A549 (cell line): ENCODE measurements around the gene TUBGCP5. TPM values are rescaled to one million over a fixed set of nuclear protein-coding genes. Genes with fewer than 3 reads are reported as not detected.

Source experiments
- ATAC-seq, 2 experiments: fragments of 200-7000 bp in 1 of 2; fragments of >200 bp in 1 of 2; cut with Nextera tagmentation in 1 of 2; cut with Tn5 transposase in 1 of 2; 3 replicates each; pipeline versions ENCODE4 v1.8.0 to v1.9.1; 2018 to 2020; ENCODE audit warnings: mild to moderate bottlenecking in 1 of 2, moderate library complexity in 1 of 2
- CTCF ChIA-PET: fragments of 300-600 bp; sonication (Branson Sonifier 250); formaldehyde crosslinking; extraction: SDS; loops from one replicate; lab custom pipeline; 2021; ENCODE audit warnings: antibody characterized with exemption, inconsistent platforms; lab: Yijun Ruan, JAX
- POLR2A ChIA-PET: fragments of 350-600 bp; formaldehyde crosslinking; extraction: SDS; loops from one replicate; lab custom pipeline; 2021; ENCODE audit warnings: antibody characterized with exemption, inconsistent platforms; lab: Yijun Ruan, JAX
- DNase-seq, 2 experiments: peaks; one replicate each; pipeline versions ENCODE4 v3.0.0 to v3.0.0-alpha.2; 2011 to 2016; ENCODE audit warnings: low read depth in 1 of 2, low spot score in 1 of 2
- FAIRE-seq: peaks from 2 replicates; lab custom pipeline; 2011; peaks lifted over from hg19 to GRCh38; lab: Jason Lieb, UNC
- H3K27ac ChIP-seq, 2 experiments: fragments of >200 bp; sonication (Bioruptor Twin); formaldehyde crosslinking; 3 replicates each; pipeline ENCODE4 v1.5.1; 2016 to 2017
- H3K4me1 ChIP-seq: fragments of >200 bp; sonication (Bioruptor Twin); formaldehyde crosslinking; 3 replicates; pipeline ENCODE4 v1.6.1; 2016
- H3K4me2 ChIP-seq: fragments of >200 bp; sonication (Bioruptor Twin); formaldehyde crosslinking; 3 replicates; pipeline ENCODE4 v1.6.1; 2016
- H3K4me3 ChIP-seq: fragments of >200 bp; sonication (Bioruptor Twin); formaldehyde crosslinking; 3 replicates; pipeline ENCODE4 v1.5.1; 2016
- H3K9me3 ChIP-seq: fragments of >200 bp; sonication (Bioruptor Twin); formaldehyde crosslinking; 3 replicates; pipeline ENCODE4 v1.6.1; 2016
- CBX8 ChIP-seq: fragments of 200-600 bp; sonication (generic); IDR thresholded peaks from 2 replicates; pipeline ENCODE4 v1.6.1; 2016
- CHD2 ChIP-seq: fragments of 150-350 bp; IDR thresholded peaks from 2 replicates; pipeline ENCODE4 v1.6.1; 2014; ENCODE audit warnings: low read length; ENCODE audit not compliant: partially characterized antibody
- CTCF ChIP-seq: fragments of >200 bp; sonication (Bioruptor Twin); formaldehyde crosslinking; IDR thresholded peaks from 3 replicates; pipeline ENCODE4 v1.5.1; 2016
- EHMT2 ChIP-seq: fragments of 200-600 bp; sonication (generic); IDR thresholded peaks from 2 replicates; pipeline ENCODE4 v1.6.1; 2016; ENCODE audit warnings: antibody characterized with exemption, low read depth, mild to moderate bottlenecking, moderate library complexity
- EP300 ChIP-seq, 2 experiments: fragments of >200 bp; sonication (Bioruptor Twin); formaldehyde crosslinking; IDR thresholded peaks; 2 replicates in 1 of 2; 3 replicates in 1 of 2; pipeline ENCODE4 v1.6.1; 2016 to 2017
- ESRRA ChIP-seq: fragments of 150-350 bp; IDR thresholded peaks from 2 replicates; pipeline ENCODE4 v1.6.1; 2014; ENCODE audit warnings: mild to moderate bottlenecking, low read length, borderline replicate concordance
- FOSB ChIP-seq: fragments of 250-450 bp; sonication (Bioruptor Pico); IDR thresholded peaks from 2 replicates; pipeline ENCODE4 v1.5.0; 2020; ENCODE audit warnings: mild to moderate bottlenecking, moderate library complexity
- FOSL2 ChIP-seq, 2 experiments: fragments of 450-650 bp in 1 of 2; fragments of >200 bp in 1 of 2; sonication (Bioruptor Twin) in 1 of 2; formaldehyde crosslinking; IDR thresholded peaks; 2 replicates each; pipeline versions ENCODE4 v1.5.0 to v1.6.1; 2016 to 2020; ENCODE audit warnings: mild to moderate bottlenecking in 1 of 2, moderate library complexity in 1 of 2
- GATA3 ChIP-seq: IDR thresholded peaks from 2 replicates; pipeline ENCODE4 v1.6.1; 2012; ENCODE audit warnings: borderline replicate concordance
- HDAC2 ChIP-seq: fragments of 200-600 bp; sonication (generic); IDR thresholded peaks from 2 replicates; pipeline ENCODE4 v1.6.1; 2016
- HES2 ChIP-seq: fragments of >200 bp; sonication (Bioruptor Twin); formaldehyde crosslinking; IDR thresholded peaks from 2 replicates; pipeline ENCODE4 v1.6.1; 2016
- HEYL ChIP-seq: fragments of 250-450 bp; sonication (Bioruptor Pico); IDR thresholded peaks from 2 replicates; pipeline ENCODE4 v1.8.0; 2021; ENCODE audit warnings: mild to moderate bottlenecking, moderate library complexity
- HMGXB4 ChIP-seq: fragments of 250-450 bp; sonication (Bioruptor Pico); IDR thresholded peaks from 2 replicates; pipeline ENCODE4 v1.5.0; 2021; ENCODE audit warnings: mild to moderate bottlenecking, moderate library complexity, borderline replicate concordance
- HOXB13 ChIP-seq: fragments of 250-450 bp; sonication (Bioruptor Pico); IDR thresholded peaks from 2 replicates; pipeline ENCODE4 v1.5.0; 2020; ENCODE audit warnings: low read depth, mild to moderate bottlenecking, moderate library complexity
- HOXB5 ChIP-seq: fragments of 250-450 bp; sonication (Bioruptor Pico); IDR thresholded peaks from 2 replicates; pipeline ENCODE4 v1.5.0; 2020; ENCODE audit warnings: mild to moderate bottlenecking, moderate library complexity
- KDM5A ChIP-seq: fragments of 200-600 bp; sonication (generic); IDR thresholded peaks from 2 replicates; pipeline ENCODE4 v1.6.1; 2016; ENCODE audit warnings: antibody characterized with exemption, mild to moderate bottlenecking
- MAFK ChIP-seq: fragments of 450-650 bp; IDR thresholded peaks from 2 replicates; pipeline ENCODE4 v1.6.1; 2014; ENCODE audit not compliant: partially characterized antibody
- NPAS2 ChIP-seq: fragments of 250-450 bp; sonication (Bioruptor Pico); IDR thresholded peaks from 2 replicates; pipeline ENCODE4 v1.8.0; 2022; ENCODE audit warnings: mild to moderate bottlenecking, moderate library complexity, borderline replicate concordance
- RARB ChIP-seq: fragments of 250-450 bp; sonication (Bioruptor Pico); IDR thresholded peaks from 2 replicates; pipeline ENCODE4 v1.8.0; 2021; ENCODE audit warnings: mild to moderate bottlenecking, moderate library complexity
- RCOR1 ChIP-seq: fragments of 150-350 bp; IDR thresholded peaks from 2 replicates; pipeline ENCODE4 v1.6.1; 2014; ENCODE audit warnings: antibody characterized with exemption, low read length, low read depth
- RNF2 ChIP-seq: fragments of 200-600 bp; sonication (generic); IDR thresholded peaks from 2 replicates; pipeline ENCODE4 v1.6.1; 2016; ENCODE audit warnings: low read depth, mild to moderate bottlenecking, antibody characterized with exemption, moderate library complexity, borderline replicate concordance
- SMC3 ChIP-seq: fragments of >200 bp; sonication (Bioruptor Twin); formaldehyde crosslinking; IDR thresholded peaks from 3 replicates; pipeline ENCODE4 v1.6.1; 2018; ENCODE audit warnings: inconsistent platforms
- SREBF2 ChIP-seq: fragments of 450-650 bp; IDR thresholded peaks from 2 replicates; pipeline ENCODE4 v1.6.1; 2014; ENCODE audit warnings: mild to moderate bottlenecking, moderate library complexity
- TP53 ChIP-seq: fragments of 250-450 bp; sonication (Bioruptor Pico); IDR thresholded peaks from 2 replicates; pipeline ENCODE4 v1.5.0; 2021; ENCODE audit warnings: mild to moderate bottlenecking, moderate library complexity
- WGBS: methylation state at CpG from one replicate; pipeline ENCODE4 v1.1.6; 2017; ENCODE audit errors: missing lambda C conversion rate; 5-methylcytosine and 5-hydroxymethylcytosine counted together
- polyA plus RNA-seq, 4 experiments: library from polyadenylated mRNA; depleted of rRNA in 3 of 4; stranded (reverse); fragments of >200 nt; fragmentation: RNase III in 1 of 4; extraction: RNeasy Plus Mini Kit Qiagen cat#74134 plus additional on column Dnase treatment in 1 of 4; gene quantifications; 2 replicates in 3 of 4; 3 replicates in 1 of 4; pipeline ENCODE4 v1.2.3, GENCODE V29; 2011 to 2017
- TF ChIP-seq, protein P1 (sequence below): fragments of >200 bp; sonication (Bioruptor Twin); formaldehyde crosslinking; IDR thresholded peaks from 3 replicates; pipeline ENCODE4 v1.6.1; 2016
- TF ChIP-seq, protein P2 (sequence below): fragments of 150-350 bp; IDR thresholded peaks from 2 replicates; pipeline ENCODE4 v1.6.1; 2014; ENCODE audit warnings: low read depth, mild to moderate bottlenecking, low read length
- TF ChIP-seq, protein P3 (sequence below): IDR thresholded peaks from 2 replicates; pipeline ENCODE4 v1.6.1; 2012

Gene TUBGCP5
- polyA plus RNA-seq, 2 of the 4 experiments (the other 2 are of a cell fraction) = 26.3 to 41.0 TPM

DNA sequence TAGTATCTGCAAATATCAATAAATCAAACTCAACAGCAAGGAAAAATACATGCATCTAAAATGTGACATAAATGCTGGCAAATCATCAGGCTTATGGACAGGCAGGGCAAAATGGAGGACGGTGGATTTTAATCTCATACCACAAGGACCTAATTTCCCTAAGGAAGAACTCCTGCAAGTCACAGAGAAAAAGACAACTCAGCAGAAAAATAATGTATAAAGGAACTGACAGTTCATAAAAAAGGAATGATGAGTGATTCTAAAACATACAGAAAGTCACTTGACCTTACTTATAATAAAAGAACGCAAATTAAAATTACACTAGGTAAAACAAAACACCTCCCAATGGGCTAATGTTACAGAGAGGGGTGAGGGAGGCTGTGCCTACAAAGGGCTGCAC lies 17.2 kb downstream of the TUBGCP5 start:
- Histone ChIP-seq H3K4me1 (no peaks in the 10 kb centered on the region), H3K4me3 (no peak overlapping the region), H3K27ac (no peak overlapping the region), H3K9me3 (no peaks in the 10 kb centered on the region), H3K4me2 (no peak overlapping the region)
- WGBS = 88% methylated on average over 2 of the region's 2 CpGs
- FAIRE-seq (no peak), DNase-seq (no peak), ATAC-seq (no peak)
- peak; percentile 84 for TF ChIP-seq MAFK
- TF ChIP-seq RARB (CRISPR knock-in tag) = no peak
- ChIA-PET CTCF (interaction anchor here (0.7 to 4.7 kb wide), 3 partner anchors 14 to 81 kb away, joined by 3 to 35 read pairs (median 5); no protein-coding TSS in a partner anchor), POLR2A (interaction anchor here (2.1 kb wide), 1 partner anchor 17 kb away, joined by 16 read pairs; the partner anchor contains the start of gene TUBGCP5)

- no peak for FAIRE-seq
- H3K9me3 ChIP-seq = no peaks in the 10 kb centered on the region
- H3K4me2 ChIP-seq = no peak overlapping the region
- no peak overlapping the region for H3K4me3 ChIP-seq
- TF ChIP-seq NPAS2 (no peak), KDM5A (no peak), FOSL2 (IDR thresholded peaks at IDR 0.05) (no peak), FOSL2 (CRISPR knock-in tag; IDR thresholded peaks at IDR 0.05) (no peak), HOXB13 (no peak), CHD2 (no peak), HDAC2 (no peak), GATA3 (no peak), HOXB5 (CRISPR knock-in tag) (no peak), FOSB (CRISPR knock-in tag) (no peak), EP300 (IDR thresholded peaks at IDR 0.05) (no peak), SREBF2 (no peak), HEYL (no peak), CBX8 (no peak), RCOR1 (no peak), HES2 (no peak), HMGXB4 (CRISPR knock-in tag) (no peak), RNF2 (no peak)
- TF ChIP-seq, protein P1, sequence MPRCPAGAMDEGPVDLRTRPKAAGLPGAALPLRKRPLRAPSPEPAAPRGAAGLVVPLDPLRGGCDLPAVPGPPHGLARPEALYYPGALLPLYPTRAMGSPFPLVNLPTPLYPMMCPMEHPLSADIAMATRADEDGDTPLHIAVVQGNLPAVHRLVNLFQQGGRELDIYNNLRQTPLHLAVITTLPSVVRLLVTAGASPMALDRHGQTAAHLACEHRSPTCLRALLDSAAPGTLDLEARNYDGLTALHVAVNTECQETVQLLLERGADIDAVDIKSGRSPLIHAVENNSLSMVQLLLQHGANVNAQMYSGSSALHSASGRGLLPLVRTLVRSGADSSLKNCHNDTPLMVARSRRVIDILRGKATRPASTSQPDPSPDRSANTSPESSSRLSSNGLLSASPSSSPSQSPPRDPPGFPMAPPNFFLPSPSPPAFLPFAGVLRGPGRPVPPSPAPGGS = no peak
- POLR2A ChIA-PET = no interaction called here
- peak in 1 of 2 experiments; percentile 32; a peak in 2 of 6 replicates for ATAC-seq
- no peak for DNase-seq
- H3K27ac ChIP-seq = no peak overlapping the region
- CTCF ChIA-PET = interaction anchor here (0.6 to 1.8 kb wide), 3 partner anchors 8 to 21 kb away, joined by 3 to 4 read pairs (median 4); no protein-coding TSS in a partner anchor
- WGBS = 84% methylated on average over 3 of the region's 3 CpGs
- H3K4me1 ChIP-seq = no peaks in the 10 kb centered on the region
Observed at GRCh38 chr15:23014394-23015000, 24.9 kb downstream of the TUBGCP5 start.

DNA sequence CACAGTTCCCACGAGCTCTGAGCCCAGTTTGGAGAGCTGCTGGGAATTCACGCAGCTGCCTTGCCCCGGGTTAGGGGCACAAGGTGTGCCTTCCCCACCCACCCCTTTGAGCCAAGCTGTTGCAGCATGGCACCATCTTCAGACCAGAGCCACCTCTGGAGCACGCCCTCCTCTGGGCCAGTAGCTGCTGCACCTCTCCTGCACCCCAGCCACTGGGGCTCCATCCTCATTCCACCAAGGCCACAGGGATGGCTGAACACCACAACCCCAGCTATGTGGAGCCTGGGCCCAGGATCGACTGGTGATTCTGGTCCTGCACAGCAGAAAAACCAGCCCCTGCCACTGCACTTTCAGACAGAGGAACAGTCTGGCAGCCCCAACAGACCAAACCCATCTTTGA lies 25.7 kb downstream of the TUBGCP5 start:
- ChIA-PET CTCF (interaction anchor here (1.5 to 1.8 kb wide), 2 partner anchors 9 to 22 kb away, joined by 3 to 4 read pairs; no protein-coding TSS in a partner anchor), POLR2A (no interaction called here)
- H3K4me2 ChIP-seq = no peak overlapping the region
- no peaks in the 10 kb centered on the region for H3K9me3 ChIP-seq
- no peak for FAIRE-seq
- peak; percentile 41 to 59; a peak in 4 of 6 replicates for ATAC-seq
- H3K4me1 ChIP-seq = no peaks in the 10 kb centered on the region
- WGBS = 91% methylated on average over 5 of the region's 5 CpGs
- no peak overlapping the region for H3K27ac ChIP-seq
- DNase-seq = no peak
- H3K4me3 ChIP-seq = no peak overlapping the region
- TF ChIP-seq, protein P2, sequence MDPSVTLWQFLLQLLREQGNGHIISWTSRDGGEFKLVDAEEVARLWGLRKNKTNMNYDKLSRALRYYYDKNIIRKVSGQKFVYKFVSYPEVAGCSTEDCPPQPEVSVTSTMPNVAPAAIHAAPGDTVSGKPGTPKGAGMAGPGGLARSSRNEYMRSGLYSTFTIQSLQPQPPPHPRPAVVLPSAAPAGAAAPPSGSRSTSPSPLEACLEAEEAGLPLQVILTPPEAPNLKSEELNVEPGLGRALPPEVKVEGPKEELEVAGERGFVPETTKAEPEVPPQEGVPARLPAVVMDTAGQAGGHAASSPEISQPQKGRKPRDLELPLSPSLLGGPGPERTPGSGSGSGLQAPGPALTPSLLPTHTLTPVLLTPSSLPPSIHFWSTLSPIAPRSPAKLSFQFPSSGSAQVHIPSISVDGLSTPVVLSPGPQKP = no peak
- TF ChIP-seq CTCF = no peak
- TF ChIP-seq TP53 (CRISPR knock-in tag) = no peak
- TF ChIP-seq, protein P3, sequence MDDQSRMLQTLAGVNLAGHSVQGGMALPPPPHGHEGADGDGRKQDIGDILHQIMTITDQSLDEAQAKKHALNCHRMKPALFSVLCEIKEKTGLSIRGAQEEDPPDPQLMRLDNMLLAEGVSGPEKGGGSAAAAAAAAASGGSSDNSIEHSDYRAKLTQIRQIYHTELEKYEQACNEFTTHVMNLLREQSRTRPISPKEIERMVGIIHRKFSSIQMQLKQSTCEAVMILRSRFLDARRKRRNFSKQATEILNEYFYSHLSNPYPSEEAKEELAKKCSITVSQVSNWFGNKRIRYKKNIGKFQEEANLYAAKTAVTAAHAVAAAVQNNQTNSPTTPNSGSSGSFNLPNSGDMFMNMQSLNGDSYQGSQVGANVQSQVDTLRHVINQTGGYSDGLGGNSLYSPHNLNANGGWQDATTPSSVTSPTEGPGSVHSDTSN = no peak
- TF ChIP-seq EHMT2 = no peak
- TF ChIP-seq SMC3 = no peak
- TF ChIP-seq SREBF2 = no peak
- TF ChIP-seq ESRRA = no peak
- no peak for TF ChIP-seq HOXB13
